GM19468 (cell line): ENCODE data around the gene CLCF1.

Experiments
- ATAC-seq: cut with Tn5 transposase; IDR thresholded peaks from one replicate; pipeline ENCODE4 v1.9.1; 2021; ENCODE audit warnings: mild to moderate bottlenecking, moderate library complexity, moderate number of reproducible peaks; ENCODE audit not compliant: unreplicated experiment; ENCODE audit errors: extremely low read depth

CLCF1 gene

GRCh38 chr11:67397536-67397935, 24.1 kb upstream of the CLCF1 start:
- ATAC-seq = no peak

DNA sequence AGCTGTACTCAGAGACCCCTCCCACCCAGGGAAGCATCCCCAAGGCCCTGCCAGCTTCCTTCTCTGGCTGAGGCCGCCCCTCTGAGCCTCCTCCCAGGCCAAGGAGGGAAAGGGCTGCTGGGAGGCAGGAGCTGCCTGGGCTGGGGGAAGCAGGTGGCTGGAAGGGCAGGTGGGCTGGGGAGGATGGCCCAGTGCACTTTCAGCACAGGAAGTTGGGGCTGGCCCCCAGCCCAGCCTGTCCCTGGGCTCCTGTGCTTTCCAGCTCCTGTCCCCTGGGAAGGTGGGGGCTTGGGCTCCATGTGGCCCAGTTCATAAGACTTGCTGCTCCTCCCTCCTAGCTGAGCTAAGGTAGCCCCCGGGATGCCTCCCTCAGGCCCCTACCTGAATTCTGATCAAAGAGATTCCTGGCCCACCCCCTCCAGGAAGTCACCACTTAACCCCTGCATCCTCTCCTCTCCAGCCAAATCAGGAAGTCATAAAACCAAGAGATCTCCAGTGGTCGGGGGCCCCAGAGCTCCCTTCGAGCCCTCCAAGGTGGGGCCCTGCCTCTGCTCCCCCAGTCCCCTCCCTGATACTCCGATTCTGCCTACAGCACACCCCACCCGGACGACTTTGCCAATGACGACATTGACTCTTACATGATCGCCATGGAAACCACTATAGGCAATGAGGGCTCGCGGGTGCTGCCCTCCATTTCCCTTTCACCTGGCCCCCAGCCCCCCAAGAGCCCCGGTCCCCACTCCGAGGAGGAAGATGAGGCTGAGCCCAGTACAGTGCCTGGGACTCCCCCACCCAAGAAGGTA, 23.4 kb upstream of the CLCF1 start:
- no peak for ATAC-seq

DNA sequence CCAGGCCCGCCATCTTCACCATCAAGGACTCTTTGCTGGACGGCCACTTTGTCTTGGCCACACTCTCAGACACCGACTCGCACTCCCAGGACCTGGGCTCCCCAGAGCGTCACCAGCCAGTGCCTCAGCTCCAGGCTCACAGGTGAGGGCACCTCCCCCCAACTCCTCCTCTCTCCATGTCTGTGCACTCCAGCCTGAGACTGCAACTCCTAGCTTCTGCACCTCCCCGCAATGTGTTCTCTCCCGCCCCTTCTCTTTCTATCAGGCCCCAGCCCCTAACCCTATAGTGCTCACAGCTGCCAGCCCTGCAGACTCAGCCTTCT, 22.8 kb upstream of the CLCF1 start:
- no peak for ATAC-seq

DNA sequence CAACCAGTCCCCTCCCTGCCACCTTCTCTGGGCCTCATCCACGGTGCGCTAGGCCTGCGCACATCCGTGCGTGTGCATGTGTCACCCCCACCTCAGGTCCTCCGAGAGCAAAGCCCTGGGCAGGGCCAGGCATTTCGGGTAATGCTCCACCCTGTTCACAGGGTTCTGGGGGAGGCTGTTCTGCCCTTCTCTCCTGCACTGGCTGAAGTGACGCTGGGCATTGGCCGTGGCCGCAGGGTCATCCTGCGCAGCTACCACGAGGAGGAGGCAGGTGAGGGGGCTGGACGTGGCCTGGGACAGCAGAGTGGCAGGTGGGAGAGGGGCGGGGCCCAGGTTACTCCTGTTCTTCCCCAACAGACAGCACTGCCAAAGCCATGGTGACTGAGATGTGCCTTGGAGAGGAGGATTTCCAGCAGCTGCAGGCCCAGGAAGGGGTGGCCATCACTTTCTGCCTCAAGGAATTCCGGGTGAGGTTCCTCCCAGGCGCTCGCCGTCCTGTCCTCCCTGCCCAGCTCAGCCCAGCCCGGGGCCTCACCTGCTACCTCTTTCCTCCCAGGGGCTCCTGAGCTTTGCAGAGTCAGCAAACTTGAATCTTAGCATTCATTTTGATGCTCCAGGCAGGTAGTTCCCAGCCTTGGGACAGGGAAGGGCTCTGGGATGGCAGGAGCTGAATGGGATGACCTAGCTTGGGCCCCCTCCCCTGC, 22.3 kb upstream of the CLCF1 start:
- no peak for ATAC-seq

DNA sequence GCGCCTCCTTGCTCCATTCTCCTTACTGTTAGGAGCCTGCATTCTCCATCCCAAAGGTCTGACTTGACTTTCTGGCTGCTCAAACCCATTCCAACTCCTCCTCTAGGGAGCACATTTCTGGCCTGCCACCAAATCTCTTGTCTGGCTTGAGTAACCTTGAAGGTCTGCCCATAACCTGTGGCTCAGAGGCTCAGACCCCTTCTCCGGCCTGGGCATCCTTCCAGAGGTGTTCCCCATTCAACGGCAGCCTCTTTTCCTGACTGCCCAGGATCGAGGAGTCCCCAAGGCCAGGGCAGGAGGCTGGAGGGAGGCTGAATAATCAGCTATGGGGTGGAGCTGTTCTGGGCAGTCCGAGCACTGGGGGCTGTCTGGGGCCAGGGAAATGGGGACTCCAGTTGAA, 20.6 kb upstream of the CLCF1 start:
- no peak for ATAC-seq

DNA sequence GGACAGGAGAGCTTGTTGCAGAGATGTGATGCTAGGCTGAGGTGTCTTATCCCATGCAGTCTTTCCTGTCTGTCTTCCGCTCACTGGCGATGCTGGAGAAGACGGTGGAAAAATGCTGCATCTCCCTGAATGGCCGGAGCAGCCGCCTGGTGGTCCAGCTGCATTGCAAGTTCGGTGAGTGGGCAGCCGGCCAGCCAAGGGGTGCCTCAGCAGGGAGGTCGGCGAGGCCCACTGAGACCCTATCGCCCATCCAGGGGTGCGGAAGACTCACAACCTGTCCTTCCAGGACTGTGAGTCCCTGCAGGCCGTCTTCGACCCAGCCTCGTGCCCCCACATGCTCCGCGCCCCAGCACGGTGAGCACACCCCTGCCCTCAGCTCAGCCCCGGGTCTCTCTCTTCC, 20.0 kb upstream of the CLCF1 start:
- no peak for ATAC-seq

DNA sequence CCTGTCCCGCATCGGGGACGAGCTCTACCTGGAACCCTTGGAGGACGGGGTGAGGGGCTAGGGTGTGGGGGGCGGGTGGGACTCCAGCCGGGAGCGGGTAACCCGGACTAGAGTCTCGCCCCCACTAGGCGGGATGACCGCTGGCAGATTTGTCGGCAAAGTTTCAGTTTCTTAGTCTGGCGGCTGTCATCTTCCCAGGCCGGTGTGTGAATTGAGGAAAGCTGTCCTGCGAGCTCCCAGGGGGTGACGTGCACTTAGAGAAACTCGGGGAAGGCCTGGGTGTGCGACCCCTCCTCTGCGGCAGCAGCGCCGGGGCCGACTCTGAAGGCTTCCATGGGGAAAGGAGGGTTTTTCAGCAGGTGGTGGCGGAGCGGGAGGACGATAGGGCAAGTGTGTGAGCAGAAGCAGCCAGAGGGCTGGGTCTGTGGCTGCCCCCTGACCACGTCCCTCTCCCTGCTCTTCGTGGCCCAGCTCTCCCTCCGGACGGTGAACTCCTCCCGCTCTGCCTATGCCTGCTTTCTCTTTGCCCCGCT, 18.9 kb upstream of the CLCF1 start:
- no peak for ATAC-seq

- no peak for ATAC-seq
Observed at GRCh38 chr11:67391304-67392182, 18.1 kb upstream of the CLCF1 start, which contains the start of gene RAD9A. Gene RAD9A (plus strand): TSS chr11:67391986. CDS start chr11:67392045, 59 bp downstream.

GRCh38 chr11:67390947-67391303, 17.5 kb upstream of the CLCF1 start:
- ATAC-seq = no peak

DNA sequence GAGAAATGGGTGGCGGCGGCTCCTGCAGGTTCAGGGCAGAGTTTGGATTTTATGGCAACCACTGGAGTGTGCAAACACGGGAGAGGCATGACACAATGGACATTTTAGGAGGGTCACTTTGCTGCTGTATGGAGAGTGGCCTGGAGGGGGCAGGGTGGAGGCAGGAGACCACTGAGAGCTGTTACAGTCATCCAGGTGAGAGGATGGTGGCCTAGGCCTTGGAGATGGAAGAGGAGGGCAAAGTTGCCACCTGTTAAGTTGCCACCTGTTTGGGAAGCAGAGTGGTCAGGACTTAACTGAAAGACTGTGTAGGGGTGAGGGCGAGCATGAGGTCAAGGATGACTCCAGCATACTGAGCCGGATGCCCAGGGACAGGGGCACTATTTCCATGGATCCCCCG, 16.1 kb upstream of the CLCF1 start:
- ATAC-seq = no peak

- no peak for ATAC-seq
Observed at GRCh38 chr11:67387518-67387917, 14.1 kb upstream of the CLCF1 start.

DNA sequence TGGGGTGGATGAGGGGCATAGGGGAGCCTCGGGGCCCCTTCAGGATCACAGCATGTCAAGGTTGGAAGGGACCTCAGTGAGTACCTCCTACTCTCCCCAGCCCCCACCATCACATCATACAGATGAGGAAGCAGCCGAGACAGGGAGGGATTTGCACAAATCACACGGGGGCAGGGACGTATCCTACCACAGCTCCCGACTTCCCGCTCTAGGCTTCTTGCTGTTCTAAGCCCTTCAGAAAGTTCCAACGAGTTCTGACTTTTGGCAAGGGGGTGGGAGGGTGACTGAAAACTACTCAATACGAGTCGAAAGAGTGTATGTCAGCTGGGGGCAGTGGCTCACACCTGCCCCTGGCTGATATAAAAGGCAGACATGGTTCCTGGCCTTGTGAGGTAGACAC, 13.7 kb upstream of the CLCF1 start:
- ATAC-seq = no peak

- ATAC-seq = no peak
Observed at GRCh38 chr11:67384851-67385366, 11.5 kb upstream of the CLCF1 start.

DNA sequence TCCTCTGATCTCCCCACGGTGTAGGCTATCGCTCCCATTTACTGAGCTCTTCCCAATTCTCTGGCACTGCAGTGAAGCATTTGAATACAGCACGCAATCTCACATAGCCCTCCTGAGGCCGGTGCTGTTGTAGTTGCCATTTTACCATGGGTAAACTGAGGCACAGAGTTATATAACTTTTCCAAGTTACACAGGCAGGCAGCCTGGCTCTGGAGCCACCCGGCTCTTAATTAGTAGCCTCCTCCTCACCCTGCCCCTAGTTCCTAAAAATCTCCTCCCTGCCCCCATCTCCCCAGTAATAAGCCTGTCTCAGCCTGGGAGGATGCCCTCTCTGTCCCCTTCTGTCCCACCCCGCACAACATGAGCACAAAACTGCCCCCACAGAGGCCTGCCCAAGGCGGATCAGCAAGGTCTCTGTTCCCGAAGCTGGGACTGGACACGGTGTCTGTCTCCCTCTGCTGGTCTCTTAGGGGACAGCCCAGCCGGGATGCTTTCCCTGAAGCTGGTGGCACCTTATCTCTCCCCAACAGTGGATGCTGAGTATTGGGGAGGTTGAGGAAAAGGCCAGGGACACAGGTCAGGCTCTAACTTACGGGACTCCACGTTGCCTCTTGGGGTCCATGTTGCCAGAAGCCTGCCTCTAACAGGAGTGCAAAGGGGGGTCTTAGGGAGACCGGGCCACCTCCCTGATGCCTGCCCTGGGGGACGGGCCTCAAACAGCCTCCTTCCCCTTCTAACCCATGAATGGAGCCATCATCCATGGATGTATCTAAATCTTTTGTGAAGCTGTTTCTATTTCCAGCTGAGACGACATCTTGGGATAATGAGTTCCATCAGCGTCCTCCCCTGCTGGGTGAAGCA, 9.1 kb upstream of the CLCF1 start:
- no peak for ATAC-seq

GRCh38 chr11:67381244-67381972, 8.0 kb upstream of the CLCF1 start:
- ATAC-seq = no peak

DNA sequence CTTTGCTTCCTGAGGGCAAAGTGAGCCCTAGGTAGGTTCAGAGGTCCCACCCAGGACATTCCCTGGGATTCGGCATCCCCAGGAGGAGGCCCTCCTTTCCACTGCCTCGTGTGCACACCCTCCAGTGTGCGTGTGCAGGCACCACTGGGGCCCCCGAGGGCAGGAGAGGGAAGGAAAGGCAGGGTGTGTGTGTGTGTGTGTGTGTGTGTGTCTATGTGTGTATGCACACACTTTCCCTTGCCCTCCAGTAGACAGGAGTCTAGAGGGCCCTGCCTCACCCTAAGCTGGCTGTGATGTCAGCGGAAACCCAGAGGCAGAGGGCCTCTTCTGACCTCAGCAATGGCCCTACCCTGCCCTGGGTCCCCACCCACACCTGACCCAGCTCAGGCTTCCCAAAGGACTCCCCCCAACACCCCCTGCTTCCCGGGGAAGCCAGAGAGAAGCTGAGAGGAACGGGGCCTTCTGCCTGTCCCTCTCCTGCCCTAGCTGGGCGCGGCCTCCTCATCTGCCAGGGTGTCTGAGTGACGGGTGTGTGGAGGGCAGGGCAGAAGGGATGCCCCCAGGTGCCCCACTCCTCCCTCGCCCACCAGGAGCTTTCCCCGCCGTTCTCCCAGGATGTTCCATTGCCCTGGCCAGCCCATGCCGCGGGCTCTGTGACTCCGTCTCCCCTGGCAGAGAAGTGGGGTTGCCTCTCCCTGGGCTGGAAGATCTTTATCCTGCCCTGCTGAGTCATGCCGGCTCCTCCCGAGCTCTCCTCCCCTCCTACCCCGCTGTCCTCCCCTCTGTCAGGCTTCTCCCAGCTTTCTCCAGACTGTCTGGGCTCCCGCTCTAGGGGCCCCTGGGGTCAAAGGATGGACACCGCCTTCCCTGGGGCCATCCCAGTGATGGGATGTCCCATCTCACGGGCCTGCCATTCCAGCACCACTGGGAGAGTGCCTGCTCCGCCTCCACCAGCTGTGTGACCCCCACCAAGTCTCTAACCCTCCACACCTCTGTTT, 6.0 kb upstream of the CLCF1 start:
- no peak for ATAC-seq

DNA sequence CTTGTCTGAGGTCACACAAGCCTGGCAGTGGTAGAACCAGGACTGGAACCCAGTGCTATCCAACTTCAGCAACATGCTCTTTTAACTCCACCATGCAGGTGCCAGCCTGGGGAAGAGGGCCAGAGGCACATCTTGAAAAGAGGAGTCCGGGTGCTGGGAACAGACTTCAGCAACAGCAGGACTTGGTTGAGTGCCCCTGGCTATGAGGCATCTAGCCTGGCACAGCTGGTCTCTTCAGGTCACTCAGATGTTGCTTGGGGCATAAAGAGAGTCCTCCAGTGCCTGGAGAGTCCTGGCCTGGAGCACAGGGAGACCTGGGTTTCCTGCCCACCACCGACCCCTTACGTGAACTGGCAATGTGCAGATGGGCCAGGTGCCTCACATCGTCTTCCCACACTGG, 5.1 kb upstream of the CLCF1 start:
- ATAC-seq = no peak
